ENCODE data around the gene GPAT2.
A peak's percentile ranks its signal among the peaks of the same experiment; 100 is the strongest.
"Not testable (repeated sequence)": the region's sequence is repeated elsewhere in the genome, so short reads cannot be mapped to it uniquely, and the experiment has no call there.

The GPAT2 gene

GRCh38 chr2:96064760-96065159 is 30.0 kb upstream of the GPAT2 start:
- H3K27ac ChIP-seq (ENCODE audit: insufficient read depth in 1 of 2, low read depth in 1 of 2, low read length in 2 of 2, poor library complexity in 1 of 2, severe bottlenecking in 2 of 2); POLR2A ChIA-PET: not testable (repeated sequence)

DNA sequence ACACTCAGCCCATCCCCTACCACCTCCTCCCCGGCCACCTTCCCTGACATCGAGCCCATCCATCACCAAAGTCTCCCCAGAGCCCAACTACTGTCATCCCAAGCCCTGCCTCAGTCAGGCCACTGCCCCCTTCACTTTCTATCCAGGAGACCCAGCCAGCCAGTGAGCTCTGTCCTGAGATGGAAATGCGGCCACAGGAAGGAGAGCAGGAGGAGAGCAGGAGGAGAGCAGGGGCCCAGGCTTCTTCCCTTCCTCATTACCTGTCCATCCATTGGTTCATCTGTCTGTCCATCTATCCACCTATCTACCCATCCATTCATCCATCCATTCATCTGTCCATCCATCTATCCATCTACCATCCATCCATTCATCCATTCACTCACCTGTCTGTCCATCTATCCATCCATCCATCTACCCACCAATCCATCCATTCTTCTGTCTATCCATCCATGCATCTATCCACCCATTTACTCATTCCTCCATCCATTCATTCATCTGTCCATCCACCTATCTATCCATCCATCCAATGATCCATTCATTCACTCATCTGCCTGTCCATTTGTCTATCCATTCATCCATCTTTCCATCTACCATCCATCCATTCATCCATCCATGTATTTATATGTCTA is 29.4 kb upstream of the GPAT2 start:
- H3K27ac ChIP-seq (ENCODE audit: insufficient read depth in 1 of 2, low read depth in 1 of 2, low read length in 2 of 2, poor library complexity in 1 of 2, severe bottlenecking in 2 of 2); H3K27me3 ChIP-seq (replicated peaks in 2 of 5; ENCODE audit: control insufficient read depth in 4 of 5, insufficient read depth in 5 of 5, low read length in 4 of 5); H3K9me3 ChIP-seq (ENCODE audit: control extremely low read depth in 1 of 5, control insufficient read depth in 4 of 5, insufficient read depth in 2 of 5, low read depth in 1 of 5, low read length in 4 of 5); POLR2A ChIA-PET; DNase-seq; H3K4me3 ChIP-seq (ENCODE audit: control insufficient read depth in 1 of 7, extremely low read depth in 1 of 7, insufficient read depth in 4 of 7, low read depth in 2 of 7, low read length in 6 of 7); H3K4me1 ChIP-seq (ENCODE audit: control extremely low read depth in 1 of 4, control insufficient read depth in 4 of 4, insufficient read depth in 4 of 4, low read length in 3 of 4); CTCF ChIA-PET; H3K36me3 ChIP-seq (ENCODE audit: control insufficient read depth in 4 of 4, insufficient read depth in 4 of 4, low read length in 3 of 4): not testable (repeated sequence)
- 100% methylated on average over 1 of the region's 3 CpGs for WGBS (ENCODE audit: insufficient coverage)

More at GRCh38 chr2:96064760-96065159, 30.0 kb upstream of the GPAT2 start:
- CTCF ChIA-PET, result interaction anchor here (0.6 kb wide), 1 partner anchor 1600 kb away, joined by 3 read pairs; no protein-coding TSS in a partner anchor
- not testable (repeated sequence) for H3K4me3 ChIP-seq (ENCODE audit: control insufficient read depth in 1 of 7, extremely low read depth in 1 of 7, insufficient read depth in 4 of 7, low read depth in 2 of 7, low read length in 6 of 7); H3K4me1 ChIP-seq (ENCODE audit: control extremely low read depth in 1 of 4, control insufficient read depth in 4 of 4, insufficient read depth in 4 of 4, low read length in 3 of 4); H3K36me3 ChIP-seq (ENCODE audit: control insufficient read depth in 4 of 4, insufficient read depth in 4 of 4, low read length in 3 of 4); DNase-seq; H3K27me3 ChIP-seq (replicated peaks in 2 of 5; ENCODE audit: control insufficient read depth in 4 of 5, insufficient read depth in 5 of 5, low read length in 4 of 5); H3K9me3 ChIP-seq (ENCODE audit: control extremely low read depth in 1 of 5, control insufficient read depth in 4 of 5, insufficient read depth in 2 of 5, low read depth in 1 of 5, low read length in 4 of 5)

- CTCF ChIA-PET; H3K27ac ChIP-seq (ENCODE audit: insufficient read depth in 1 of 2, low read depth in 1 of 2, low read length in 2 of 2, poor library complexity in 1 of 2, severe bottlenecking in 2 of 2); H3K27me3 ChIP-seq (replicated peaks in 2 of 5; ENCODE audit: control insufficient read depth in 4 of 5, insufficient read depth in 5 of 5, low read length in 4 of 5); H3K9me3 ChIP-seq (ENCODE audit: control extremely low read depth in 1 of 5, control insufficient read depth in 4 of 5, insufficient read depth in 2 of 5, low read depth in 1 of 5, low read length in 4 of 5); POLR2A ChIA-PET; H3K4me1 ChIP-seq (ENCODE audit: control extremely low read depth in 1 of 4, control insufficient read depth in 4 of 4, insufficient read depth in 4 of 4, low read length in 3 of 4); H3K36me3 ChIP-seq (ENCODE audit: control insufficient read depth in 4 of 4, insufficient read depth in 4 of 4, low read length in 3 of 4); H3K4me3 ChIP-seq (ENCODE audit: control insufficient read depth in 1 of 7, extremely low read depth in 1 of 7, insufficient read depth in 4 of 7, low read depth in 2 of 7, low read length in 6 of 7): not testable (repeated sequence)
- DNase-seq, result peak; percentile 9 to 74 (median 61)
- WGBS (ENCODE audit: insufficient coverage), result 76% methylated on average over 5 of the region's 12 CpGs
Measured at GRCh38 chr2:96063116-96063899, 28.6 kb upstream of the GPAT2 start.

GRCh38 chr2:96062483-96062882 is 27.8 kb upstream of the GPAT2 start:
- DNase-seq; H3K27ac ChIP-seq (ENCODE audit: insufficient read depth in 1 of 2, low read depth in 1 of 2, low read length in 2 of 2, poor library complexity in 1 of 2, severe bottlenecking in 2 of 2); H3K9me3 ChIP-seq (ENCODE audit: control extremely low read depth in 1 of 5, control insufficient read depth in 4 of 5, insufficient read depth in 2 of 5, low read depth in 1 of 5, low read length in 4 of 5); CTCF ChIA-PET; H3K4me3 ChIP-seq (ENCODE audit: control insufficient read depth in 1 of 7, extremely low read depth in 1 of 7, insufficient read depth in 4 of 7, low read depth in 2 of 7, low read length in 6 of 7); H3K36me3 ChIP-seq (ENCODE audit: control insufficient read depth in 4 of 4, insufficient read depth in 4 of 4, low read length in 3 of 4); POLR2A ChIA-PET; H3K4me1 ChIP-seq (ENCODE audit: control extremely low read depth in 1 of 4, control insufficient read depth in 4 of 4, insufficient read depth in 4 of 4, low read length in 3 of 4); H3K27me3 ChIP-seq (replicated peaks in 2 of 5; ENCODE audit: control insufficient read depth in 4 of 5, insufficient read depth in 5 of 5, low read length in 4 of 5): not testable (repeated sequence)
- WGBS (ENCODE audit: insufficient coverage), result 83% methylated on average over 1 of the region's 5 CpGs

- CTCF ChIA-PET; H3K27me3 ChIP-seq (replicated peaks in 2 of 5; ENCODE audit: control insufficient read depth in 4 of 5, insufficient read depth in 5 of 5, low read length in 4 of 5); H3K4me1 ChIP-seq (ENCODE audit: control extremely low read depth in 1 of 4, control insufficient read depth in 4 of 4, insufficient read depth in 4 of 4, low read length in 3 of 4); H3K36me3 ChIP-seq (ENCODE audit: control insufficient read depth in 4 of 4, insufficient read depth in 4 of 4, low read length in 3 of 4); POLR2A ChIA-PET; DNase-seq; H3K27ac ChIP-seq (ENCODE audit: insufficient read depth in 1 of 2, low read depth in 1 of 2, low read length in 2 of 2, poor library complexity in 1 of 2, severe bottlenecking in 2 of 2); H3K9me3 ChIP-seq (ENCODE audit: control extremely low read depth in 1 of 5, control insufficient read depth in 4 of 5, insufficient read depth in 2 of 5, low read depth in 1 of 5, low read length in 4 of 5); H3K4me3 ChIP-seq (ENCODE audit: control insufficient read depth in 1 of 7, extremely low read depth in 1 of 7, insufficient read depth in 4 of 7, low read depth in 2 of 7, low read length in 6 of 7): not testable (repeated sequence)
- WGBS (ENCODE audit: insufficient coverage), result 94% methylated on average over 8 of the region's 9 CpGs
Measured at GRCh38 chr2:96061901-96062300, 27.2 kb upstream of the GPAT2 start.

GRCh38 chr2:96061197-96061817 is 26.6 kb upstream of the GPAT2 start:
- WGBS (ENCODE audit: insufficient coverage), result 87% methylated on average over 3 of the region's 8 CpGs
- POLR2A ChIA-PET; DNase-seq; H3K9me3 ChIP-seq (ENCODE audit: control extremely low read depth in 1 of 5, control insufficient read depth in 4 of 5, insufficient read depth in 2 of 5, low read depth in 1 of 5, low read length in 4 of 5); H3K27ac ChIP-seq (ENCODE audit: insufficient read depth in 1 of 2, low read depth in 1 of 2, low read length in 2 of 2, poor library complexity in 1 of 2, severe bottlenecking in 2 of 2); H3K27me3 ChIP-seq (replicated peaks in 2 of 5; ENCODE audit: control insufficient read depth in 4 of 5, insufficient read depth in 5 of 5, low read length in 4 of 5); CTCF ChIA-PET; H3K36me3 ChIP-seq (ENCODE audit: control insufficient read depth in 4 of 4, insufficient read depth in 4 of 4, low read length in 3 of 4); H3K4me3 ChIP-seq (ENCODE audit: control insufficient read depth in 1 of 7, extremely low read depth in 1 of 7, insufficient read depth in 4 of 7, low read depth in 2 of 7, low read length in 6 of 7); H3K4me1 ChIP-seq (ENCODE audit: control extremely low read depth in 1 of 4, control insufficient read depth in 4 of 4, insufficient read depth in 4 of 4, low read length in 3 of 4): not testable (repeated sequence)

DNA sequence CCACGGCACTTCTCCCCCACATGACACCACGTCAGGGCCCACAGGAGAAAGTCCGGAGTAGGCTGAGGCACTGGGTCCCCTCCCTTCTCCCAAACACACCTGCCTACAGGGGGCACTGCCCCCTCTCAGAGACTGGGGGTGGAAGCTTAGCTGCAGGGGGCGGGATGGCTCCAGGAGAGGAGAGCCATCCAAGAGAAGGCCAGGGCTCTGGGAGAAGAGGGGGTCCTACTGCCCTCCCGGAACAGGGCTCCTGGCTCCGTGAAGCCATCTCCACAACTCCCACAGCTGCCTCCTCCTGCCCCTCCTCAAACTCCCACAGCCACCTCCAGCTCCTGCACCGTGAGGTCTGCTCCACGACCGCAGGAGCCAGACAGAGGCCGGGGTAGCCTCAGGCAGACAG is 25.6 kb upstream of the GPAT2 start:
- POLR2A ChIA-PET, result not testable (repeated sequence)
- no CpG with 5 or more reads among the region's 10 CpGs for WGBS (ENCODE audit: insufficient coverage)

More for the DNA sequence above, 25.6 kb upstream of the GPAT2 start:
- H3K4me3 ChIP-seq (ENCODE audit: control insufficient read depth in 1 of 7, extremely low read depth in 1 of 7, insufficient read depth in 4 of 7, low read depth in 2 of 7, low read length in 6 of 7); DNase-seq; H3K27me3 ChIP-seq (replicated peaks in 2 of 5; ENCODE audit: control insufficient read depth in 4 of 5, insufficient read depth in 5 of 5, low read length in 4 of 5); H3K36me3 ChIP-seq (ENCODE audit: control insufficient read depth in 4 of 4, insufficient read depth in 4 of 4, low read length in 3 of 4); CTCF ChIA-PET; H3K4me1 ChIP-seq (ENCODE audit: control extremely low read depth in 1 of 4, control insufficient read depth in 4 of 4, insufficient read depth in 4 of 4, low read length in 3 of 4); H3K9me3 ChIP-seq (ENCODE audit: control extremely low read depth in 1 of 5, control insufficient read depth in 4 of 5, insufficient read depth in 2 of 5, low read depth in 1 of 5, low read length in 4 of 5); H3K27ac ChIP-seq (ENCODE audit: insufficient read depth in 1 of 2, low read depth in 1 of 2, low read length in 2 of 2, poor library complexity in 1 of 2, severe bottlenecking in 2 of 2): not testable (repeated sequence)

Measured in common myeloid progenitor, CD34-positive (primary cell).